HepG2 (cell line): ENCODE results near the gene SNX21. TPM values are rescaled to one million over a fixed set of nuclear protein-coding genes. Genes with fewer than 3 reads are reported as not detected.

Source experiments
- ATAC-seq: fragments of 200-7000 bp; cut with Tn5 transposase; 3 replicates; pipeline ENCODE4 v1.9.1; 2020; ENCODE audit warnings: mild to moderate bottlenecking, moderate library complexity
- BruUV-seq: library from RNA; stranded (reverse); fragments of 400-500 nt; replicated peaks from 2 replicates; lab custom pipeline; 2021; lab: Mats Ljungman, UMichigan
- CTCF ChIA-PET: fragments of 300-600 bp; formaldehyde crosslinking; extraction: SDS; loops from one replicate; lab custom pipeline; 2021; ENCODE audit warnings: low total read pairs, inconsistent platforms, low intra/inter-chr PET ratio; lab: Yijun Ruan, JAX
- POLR2A ChIA-PET: fragments of 350-600 bp; sonication (Branson Sonifier 250); formaldehyde crosslinking; loops from one replicate; lab custom pipeline; 2020; ENCODE audit warnings: antibody characterized with exemption, inconsistent platforms; lab: Yijun Ruan, JAX
- DNase-seq: peaks from one replicate; pipeline ENCODE4 v3.0.0-alpha.2; 2015; ENCODE audit warnings: low spot score
- FAIRE-seq: peaks from 3 replicates; lab custom pipeline; 2011; peaks lifted over from hg19 to GRCh38; lab: Jason Lieb, UNC
- H2AFZ ChIP-seq: one replicate; pipeline ENCODE4 v1.6.1; 2011; ENCODE audit warnings: low read length, inconsistent platforms
- H3K27ac ChIP-seq: fragments of 300-600 bp; 3 replicates; pipeline ENCODE4 v1.8.0; 2011; ENCODE audit warnings: mixed run types, mild to moderate bottlenecking, mixed read lengths, low read length, inconsistent platforms; ENCODE audit not compliant: insufficient read depth; ENCODE audit errors: extremely low read length
- H3K27me3 ChIP-seq, 2 experiments: fragments of 200-600 bp in 1 of 2; 2 replicates in 1 of 2; 3 replicates in 1 of 2; pipeline versions ENCODE4 v1.6.0 to v1.8.0; 2011; ENCODE audit warnings: low read length in 2 of 2, mild to moderate bottlenecking in 2 of 2, moderate library complexity in 2 of 2, inconsistent platforms in 1 of 2; ENCODE audit not compliant: insufficient read depth in 2 of 2, control insufficient read depth in 1 of 2
- H3K36me3 ChIP-seq, 2 experiments: fragments of 200-600 bp in 1 of 2; replicated peaks in 1 of 2; 2 replicates in 1 of 2; 3 replicates in 1 of 2; pipeline versions ENCODE4 v1.5.1 to v1.8.0; 2011; ENCODE audit warnings: low read length in 2 of 2, inconsistent platforms in 1 of 2; ENCODE audit not compliant: insufficient read depth in 2 of 2, control insufficient read depth in 1 of 2
- H3K4me1 ChIP-seq: 2 replicates; pipeline ENCODE4 v1.5.1; 2012; ENCODE audit warnings: low read length, inconsistent platforms; ENCODE audit not compliant: insufficient read depth
- H3K4me2 ChIP-seq: 2 replicates; pipeline ENCODE4 v1.6.0; 2011; ENCODE audit warnings: low read depth, low read length, inconsistent platforms
- H3K4me3 ChIP-seq, 3 experiments: fragments of 200-600 bp in 1 of 3; sonication (generic), shearing (Covaris generic) in 1 of 3; replicated peaks in 1 of 3; 2 replicates each; pipeline ENCODE4 v1.5.1; 2011 to 2016; ENCODE audit warnings: low read length in 3 of 3, inconsistent platforms in 2 of 3, low read depth in 2 of 3, mild to moderate bottlenecking in 2 of 3, control low read depth in 1 of 3, mixed read lengths in 1 of 3; ENCODE audit not compliant: insufficient read depth in 1 of 3
- H3K79me2 ChIP-seq: one replicate; pipeline ENCODE4 v1.6.1; 2011; ENCODE audit warnings: low read length, inconsistent platforms; ENCODE audit not compliant: insufficient read depth
- H3K9ac ChIP-seq: 2 replicates; pipeline ENCODE4 v1.6.0; 2011; ENCODE audit warnings: mild to moderate bottlenecking, low read depth, low read length, inconsistent platforms; ENCODE audit not compliant: insufficient read depth
- H3K9me3 ChIP-seq: 2 replicates; pipeline ENCODE4 v1.5.1; 2012; ENCODE audit warnings: mild to moderate bottlenecking, low read length
- H4K20me1 ChIP-seq: 2 replicates; pipeline ENCODE4 v1.6.0; 2011; ENCODE audit warnings: inconsistent platforms, mild to moderate bottlenecking, low read length, moderate library complexity; ENCODE audit not compliant: insufficient read depth
- CAMTA2 ChIP-seq: sonication (generic); formaldehyde crosslinking; IDR thresholded peaks from 2 replicates; pipeline ENCODE4 v1.4.0; 2020; ENCODE audit warnings: mild to moderate bottlenecking, missing genetic modification reagents, borderline replicate concordance
- DR1 ChIP-seq: sonication (generic); formaldehyde crosslinking; IDR thresholded peaks from 2 replicates; pipeline ENCODE4 v1.8.0; 2021; ENCODE audit warnings: mild to moderate bottlenecking, missing genetic modification reagents, inconsistent platforms
- GABPA ChIP-seq, 2 experiments: IDR thresholded peaks; 2 replicates each; pipeline ENCODE4 v1.6.1; 2011 to 2016; ENCODE audit warnings: low read depth in 2 of 2, low read length in 1 of 2, missing biosample characterization in 1 of 2, missing genetic modification characterization in 1 of 2
- MEIS1 ChIP-seq: sonication (generic); formaldehyde crosslinking; IDR thresholded peaks from 2 replicates; pipeline ENCODE4 v1.9.0; 2021; ENCODE audit warnings: mild to moderate bottlenecking, missing genetic modification reagents, moderate library complexity, borderline replicate concordance
- RFX1 ChIP-seq: fragments of 450-650 bp; IDR thresholded peaks from 2 replicates; pipeline ENCODE4 v1.6.1; 2017
- ZC3H13 ChIP-seq: sonication (generic); formaldehyde crosslinking; IDR thresholded peaks from 2 replicates; pipeline ENCODE4 v1.8.1; 2023; ENCODE audit warnings: mild to moderate bottlenecking, missing genetic modification reagents, moderate library complexity
- ZNF230 ChIP-seq: sonication (generic); formaldehyde crosslinking; IDR thresholded peaks from 2 replicates; pipeline ENCODE4 v1.4.0; 2020; ENCODE audit warnings: mild to moderate bottlenecking, missing genetic modification reagents
- ZNF644 ChIP-seq: IDR thresholded peaks from 2 replicates; pipeline ENCODE4 v1.6.1; 2016; ENCODE audit warnings: low read depth
- ZNF773 ChIP-seq: sonication (generic); formaldehyde crosslinking; IDR thresholded peaks from 2 replicates; pipeline ENCODE4 v1.4.0; 2020; ENCODE audit warnings: missing genetic modification reagents, borderline replicate concordance
- WGBS: methylation state at CpG from one replicate; pipeline ENCODE4 v1.1.6; 2017; ENCODE audit warnings: low lambda C conversion rate; 5-methylcytosine and 5-hydroxymethylcytosine counted together
- in situ Hi-C: cut with HindIII; loops from 2 replicates; pipeline ENCODE4 v1.10.0; 2017; ENCODE audit warnings: low pct_unique_long_range_greater_than_20kb; ENCODE audit not compliant: extremely low pct_ligation_motif_present
- intact Hi-C: fragments of 100-400 bp; cut with micrococcal nuclease; formaldehyde crosslinking; loops from one replicate; pipeline ENCODE4 v1.10.0; 2022; ENCODE audit not compliant: unreplicated experiment
- polyA plus RNA-seq, 8 experiments: library from polyadenylated mRNA; depleted of rRNA in 3 of 8; stranded (reverse) in 7 of 8; unstranded in 1 of 8; fragments of >200 nt; fragmentation: Illumina TruSeq in 4 of 8; extraction: Trizol in 4 of 8; gene quantifications; 2 replicates each; pipeline versions ENCODE4 v1.2.1 to v1.2.3, GENCODE V29; 2011 to 2016; ENCODE audit warnings: low read depth in 4 of 8, missing spikeins in 1 of 8, mixed read lengths in 1 of 8; ENCODE audit not compliant: insufficient read depth in 1 of 8
- total RNA-seq, 5 experiments: library from RNA; depleted of rRNA; stranded (reverse); fragments of >200 nt; fragmentation: Illumina TruSeq; extraction: Trizol; gene quantifications; 2 replicates each; pipeline ENCODE4 v1.2.3, GENCODE V29; 2016; ENCODE audit warnings: low read depth in 1 of 5
- TF ChIP-seq, protein P1 (sequence below): sonication (generic); formaldehyde crosslinking; IDR thresholded peaks from 2 replicates; pipeline ENCODE4 v1.9.0; 2022; ENCODE audit warnings: low read depth, missing genetic modification reagents

SNX21 gene
- total and polyA plus RNA-seq, 2 of the 13 experiments (the other 11 are each of a cell fraction or from before 2014, with no cell fraction given), result 7.7 to 12.8 TPM

DNA sequence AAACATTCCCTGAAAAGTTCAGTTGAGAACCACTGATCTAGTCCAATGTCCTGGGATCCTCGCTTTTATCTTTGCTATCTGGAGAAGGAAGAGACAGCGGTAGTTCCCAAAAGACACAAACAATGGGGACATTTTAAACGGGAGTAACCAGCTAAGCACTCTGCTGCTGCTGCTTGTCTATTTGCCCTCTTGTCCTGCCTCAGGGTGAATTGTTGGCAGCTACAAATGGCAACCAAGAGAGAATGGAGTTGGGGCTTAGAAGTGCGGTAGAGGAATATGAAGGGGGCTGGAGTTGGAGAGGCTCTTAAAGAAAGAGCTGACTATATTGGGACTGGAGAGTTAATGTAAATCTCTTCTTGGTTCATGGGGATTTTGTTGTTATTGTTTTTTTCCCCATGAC lies 41.0 kb downstream of the SNX21 start (continued):
- TF ChIP-seq, protein P1, sequence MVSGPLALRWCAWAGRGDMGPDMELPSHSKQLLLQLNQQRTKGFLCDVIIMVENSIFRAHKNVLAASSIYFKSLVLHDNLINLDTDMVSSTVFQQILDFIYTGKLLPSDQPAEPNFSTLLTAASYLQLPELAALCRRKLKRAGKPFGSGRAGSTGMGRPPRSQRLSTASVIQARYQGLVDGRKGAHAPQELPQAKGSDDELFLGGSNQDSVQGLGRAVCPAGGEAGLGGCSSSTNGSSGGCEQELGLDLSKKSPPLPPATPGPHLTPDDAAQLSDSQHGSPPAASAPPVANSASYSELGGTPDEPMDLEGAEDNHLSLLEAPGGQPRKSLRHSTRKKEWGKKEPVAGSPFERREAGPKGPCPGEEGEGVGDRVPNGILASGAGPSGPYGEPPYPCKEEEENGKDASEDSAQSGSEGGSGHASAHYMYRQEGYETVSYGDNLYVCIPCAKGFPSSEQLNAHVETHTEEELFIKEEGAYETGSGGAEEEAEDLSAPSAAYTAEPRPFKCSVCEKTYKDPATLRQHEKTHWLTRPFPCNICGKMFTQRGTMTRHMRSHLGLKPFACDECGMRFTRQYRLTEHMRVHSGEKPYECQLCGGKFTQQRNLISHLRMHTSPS, result no peak
- no peak for TF ChIP-seq DR1 (CRISPR knock-in tag)

DNA sequence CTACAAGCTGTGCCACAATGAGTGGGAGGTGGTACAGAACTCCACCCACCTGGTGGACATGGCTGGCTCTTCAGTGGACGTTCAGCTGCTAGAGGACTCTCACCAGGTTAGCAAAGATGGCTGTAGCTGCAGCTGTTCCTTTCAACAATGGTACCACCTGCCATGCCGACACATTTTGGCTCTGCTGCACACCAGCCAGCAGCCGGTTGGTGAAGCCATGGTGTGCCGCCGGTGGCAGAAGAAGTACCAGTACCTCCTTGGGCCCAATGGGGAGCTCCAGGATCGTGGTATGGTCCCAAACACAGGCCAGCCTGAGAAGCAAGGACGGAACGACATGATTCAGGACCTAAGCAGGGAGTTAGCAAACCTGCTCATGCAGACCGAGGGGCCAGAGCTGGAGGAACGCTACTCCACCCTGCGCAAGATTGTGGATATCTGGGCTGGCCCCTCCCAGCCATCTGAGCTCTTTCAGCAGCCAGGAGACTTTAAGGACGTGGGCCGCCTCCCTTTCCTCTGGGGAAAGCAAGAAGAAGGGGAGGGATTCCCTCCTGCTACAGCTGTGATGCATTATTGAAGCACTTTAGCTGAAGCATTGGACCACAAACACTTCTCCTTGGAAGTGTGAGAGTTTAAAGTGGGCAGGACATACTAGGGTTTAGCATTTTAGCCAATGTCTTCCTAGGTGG lies 44.6 kb downstream of the SNX21 start:
- intact Hi-C loops, result no loop called here
- Histone ChIP-seq H3K27me3 (no peaks in the 10 kb centered on the region; a peak in 1 of 5 replicates), H4K20me1 (no peaks in the 10 kb centered on the region), H3K79me2 (peaks cover 14% of the 10 kb centered on the region), H3K36me3 (peaks cover 13 to 30% of the 10 kb centered on the region in 2 experiments), H3K4me2 (no peak overlapping the region), H3K27ac (no peak overlapping the region), H3K4me3 (no peak overlapping the region), H3K4me1 (peaks cover 17% of the 10 kb centered on the region), H3K9me3 (no peaks in the 10 kb centered on the region), H2AFZ (no peak overlapping the region), H3K9ac (no peak overlapping the region)
- ChIA-PET CTCF (no interaction called here), POLR2A (no interaction called here)
- no TSS peak for BruUV-seq
- WGBS, result 95% methylated on average over 13 of the region's 13 CpGs
- ATAC-seq, result no peak
- no peak for FAIRE-seq
- no peak for TF ChIP-seq ZNF230 (CRISPR knock-in tag)
- no peak for TF ChIP-seq ZNF773 (CRISPR knock-in tag)
- TF ChIP-seq CAMTA2 (CRISPR knock-in tag), result no peak
- TF ChIP-seq GABPA (IDR thresholded peaks at IDR 0.05; ENCODE audit: low read depth, low read length), result 0 out of 2 replicates have a peak, but pooled peaks have one; percentile 10
- TF ChIP-seq GABPA (CRISPR knock-in tag; IDR thresholded peaks at IDR 0.05; ENCODE audit: low read depth), result no peak
- no peak for TF ChIP-seq MEIS1 (CRISPR knock-in tag)
- TF ChIP-seq ZC3H13 (CRISPR knock-in tag), result peak; percentile 53
- no peak for TF ChIP-seq RFX1
- no peak for TF ChIP-seq ZNF644 (CRISPR knock-in tag)
- in situ Hi-C loops, result no loop called here
- DNase-seq, result no peak
